HG02642 (cell line): Measurements from ENCODE around the gene CERK.

ENCODE experiments used
- ATAC-seq: cut with Tn5 transposase; IDR thresholded peaks from one replicate; pipeline ENCODE4 v1.9.1; 2021; ENCODE audit warnings: mild to moderate bottlenecking; ENCODE audit not compliant: unreplicated experiment, poor library complexity

The CERK gene

GRCh38 chr22:46682011-46682731 lies 55.9 kb downstream of the CERK start:
- ATAC-seq: no peak

GRCh38 chr22:46681010-46681409 lies 57.0 kb downstream of the CERK start:
- no peak for ATAC-seq

- no peak for ATAC-seq
These were observed 58.3 kb downstream of the CERK start for GRCh38 chr22:46679706-46680269.

- no peak for ATAC-seq
These were observed 59.0 kb downstream of the CERK start for GRCh38 chr22:46678785-46679700.

GRCh38 chr22:46678003-46678657 lies 59.9 kb downstream of the CERK start:
- no peak for ATAC-seq

GRCh38 chr22:46677323-46678002 lies 60.6 kb downstream of the CERK start:
- ATAC-seq: no peak

- ATAC-seq: no peak
These were observed 61.2 kb downstream of the CERK start for GRCh38 chr22:46676881-46677280.

- no peak for ATAC-seq
These were observed 61.6 kb downstream of the CERK start for GRCh38 chr22:46676479-46676878.

GRCh38 chr22:46675938-46676337 lies 62.1 kb downstream of the CERK start:
- no peak for ATAC-seq

GRCh38 chr22:46675479-46675878 lies 62.6 kb downstream of the CERK start:
- ATAC-seq: no peak

GRCh38 chr22:46674906-46675305 lies 63.1 kb downstream of the CERK start:
- ATAC-seq: no peak

GRCh38 chr22:46674367-46674781 lies 63.7 kb downstream of the CERK start:
- ATAC-seq: no peak

GRCh38 chr22:46673662-46674236 lies 64.3 kb downstream of the CERK start:
- ATAC-seq: no peak

- ATAC-seq: no peak
These were observed 64.8 kb downstream of the CERK start for GRCh38 chr22:46673205-46673604.

- ATAC-seq: no peak
These were observed 65.3 kb downstream of the CERK start for GRCh38 chr22:46672731-46673130.

GRCh38 chr22:46671824-46672432 lies 66.1 kb downstream of the CERK start:
- no peak for ATAC-seq

- ATAC-seq: no peak
These were observed 68.9 kb downstream of the CERK start for GRCh38 chr22:46669201-46669600.

- ATAC-seq: no peak
These were observed 69.9 kb downstream of the CERK start for GRCh38 chr22:46668116-46668515.

GRCh38 chr22:46667245-46667623 lies 70.8 kb downstream of the CERK start:
- no peak for ATAC-seq
